ENCODE data around the gene GINS2. TPM values are rescaled to one million over a fixed set of nuclear protein-coding genes. Genes with fewer than 3 reads are reported as not detected.

Gene GINS2
- total RNA-seq, 1 experiment from 2014 or later: 38.0 TPM

DNA sequence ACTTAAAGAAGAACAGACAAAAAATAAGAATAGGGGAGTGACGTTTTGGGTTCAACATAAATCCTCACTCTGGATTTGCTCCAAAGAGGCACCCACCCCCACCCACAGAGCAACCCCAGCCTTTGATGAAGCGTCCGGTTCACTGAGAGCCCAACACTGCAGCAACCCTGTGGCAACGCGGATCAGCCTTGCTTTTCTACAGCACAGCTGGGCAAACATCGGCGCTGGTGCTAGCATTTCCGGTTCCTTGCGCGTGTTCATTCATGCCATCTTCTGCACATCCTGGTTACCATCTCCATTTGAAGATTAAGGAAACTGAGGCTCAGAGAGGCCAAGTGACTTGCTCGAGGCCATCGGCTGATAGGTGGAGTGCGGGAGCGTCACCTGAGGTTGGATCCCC lies 8.7 kb upstream of the GINS2 start (continued):
- TF ChIP-seq, protein P1, sequence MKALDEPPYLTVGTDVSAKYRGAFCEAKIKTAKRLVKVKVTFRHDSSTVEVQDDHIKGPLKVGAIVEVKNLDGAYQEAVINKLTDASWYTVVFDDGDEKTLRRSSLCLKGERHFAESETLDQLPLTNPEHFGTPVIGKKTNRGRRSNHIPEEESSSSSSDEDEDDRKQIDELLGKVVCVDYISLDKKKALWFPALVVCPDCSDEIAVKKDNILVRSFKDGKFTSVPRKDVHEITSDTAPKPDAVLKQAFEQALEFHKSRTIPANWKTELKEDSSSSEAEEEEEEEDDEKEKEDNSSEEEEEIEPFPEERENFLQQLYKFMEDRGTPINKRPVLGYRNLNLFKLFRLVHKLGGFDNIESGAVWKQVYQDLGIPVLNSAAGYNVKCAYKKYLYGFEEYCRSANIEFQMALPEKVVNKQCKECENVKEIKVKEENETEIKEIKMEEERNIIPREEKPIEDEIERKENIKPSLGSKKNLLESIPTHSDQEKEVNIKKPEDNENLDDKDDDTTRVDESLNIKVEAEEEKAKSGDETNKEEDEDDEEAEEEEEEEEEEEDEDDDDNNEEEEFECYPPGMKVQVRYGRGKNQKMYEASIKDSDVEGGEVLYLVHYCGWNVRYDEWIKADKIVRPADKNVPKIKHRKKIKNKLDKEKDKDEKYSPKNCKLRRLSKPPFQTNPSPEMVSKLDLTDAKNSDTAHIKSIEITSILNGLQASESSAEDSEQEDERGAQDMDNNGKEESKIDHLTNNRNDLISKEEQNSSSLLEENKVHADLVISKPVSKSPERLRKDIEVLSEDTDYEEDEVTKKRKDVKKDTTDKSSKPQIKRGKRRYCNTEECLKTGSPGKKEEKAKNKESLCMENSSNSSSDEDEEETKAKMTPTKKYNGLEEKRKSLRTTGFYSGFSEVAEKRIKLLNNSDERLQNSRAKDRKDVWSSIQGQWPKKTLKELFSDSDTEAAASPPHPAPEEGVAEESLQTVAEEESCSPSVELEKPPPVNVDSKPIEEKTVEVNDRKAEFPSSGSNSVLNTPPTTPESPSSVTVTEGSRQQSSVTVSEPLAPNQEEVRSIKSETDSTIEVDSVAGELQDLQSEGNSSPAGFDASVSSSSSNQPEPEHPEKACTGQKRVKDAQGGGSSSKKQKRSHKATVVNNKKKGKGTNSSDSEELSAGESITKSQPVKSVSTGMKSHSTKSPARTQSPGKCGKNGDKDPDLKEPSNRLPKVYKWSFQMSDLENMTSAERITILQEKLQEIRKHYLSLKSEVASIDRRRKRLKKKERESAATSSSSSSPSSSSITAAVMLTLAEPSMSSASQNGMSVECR (CRISPR knock-in tag; IDR thresholded peaks at IDR 0.05; ENCODE audit: borderline replicate concordance): no peak
- TF ChIP-seq TCF7 (CRISPR knock-in tag; IDR thresholded peaks at IDR 0.05; ENCODE audit: low read depth) (no peak), ZNF317 (CRISPR knock-in tag; IDR thresholded peaks at IDR 0.05; ENCODE audit: borderline replicate concordance, low read depth) (no peak)
- TF ChIP-seq, protein P2, sequence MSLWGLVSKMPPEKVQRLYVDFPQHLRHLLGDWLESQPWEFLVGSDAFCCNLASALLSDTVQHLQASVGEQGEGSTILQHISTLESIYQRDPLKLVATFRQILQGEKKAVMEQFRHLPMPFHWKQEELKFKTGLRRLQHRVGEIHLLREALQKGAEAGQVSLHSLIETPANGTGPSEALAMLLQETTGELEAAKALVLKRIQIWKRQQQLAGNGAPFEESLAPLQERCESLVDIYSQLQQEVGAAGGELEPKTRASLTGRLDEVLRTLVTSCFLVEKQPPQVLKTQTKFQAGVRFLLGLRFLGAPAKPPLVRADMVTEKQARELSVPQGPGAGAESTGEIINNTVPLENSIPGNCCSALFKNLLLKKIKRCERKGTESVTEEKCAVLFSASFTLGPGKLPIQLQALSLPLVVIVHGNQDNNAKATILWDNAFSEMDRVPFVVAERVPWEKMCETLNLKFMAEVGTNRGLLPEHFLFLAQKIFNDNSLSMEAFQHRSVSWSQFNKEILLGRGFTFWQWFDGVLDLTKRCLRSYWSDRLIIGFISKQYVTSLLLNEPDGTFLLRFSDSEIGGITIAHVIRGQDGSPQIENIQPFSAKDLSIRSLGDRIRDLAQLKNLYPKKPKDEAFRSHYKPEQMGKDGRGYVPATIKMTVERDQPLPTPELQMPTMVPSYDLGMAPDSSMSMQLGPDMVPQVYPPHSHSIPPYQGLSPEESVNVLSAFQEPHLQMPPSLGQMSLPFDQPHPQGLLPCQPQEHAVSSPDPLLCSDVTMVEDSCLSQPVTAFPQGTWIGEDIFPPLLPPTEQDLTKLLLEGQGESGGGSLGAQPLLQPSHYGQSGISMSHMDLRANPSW (CRISPR knock-in tag; conservative IDR thresholded peaks at IDR 0.05; ENCODE audit: low read depth): no peak
- TF ChIP-seq, protein P3, sequence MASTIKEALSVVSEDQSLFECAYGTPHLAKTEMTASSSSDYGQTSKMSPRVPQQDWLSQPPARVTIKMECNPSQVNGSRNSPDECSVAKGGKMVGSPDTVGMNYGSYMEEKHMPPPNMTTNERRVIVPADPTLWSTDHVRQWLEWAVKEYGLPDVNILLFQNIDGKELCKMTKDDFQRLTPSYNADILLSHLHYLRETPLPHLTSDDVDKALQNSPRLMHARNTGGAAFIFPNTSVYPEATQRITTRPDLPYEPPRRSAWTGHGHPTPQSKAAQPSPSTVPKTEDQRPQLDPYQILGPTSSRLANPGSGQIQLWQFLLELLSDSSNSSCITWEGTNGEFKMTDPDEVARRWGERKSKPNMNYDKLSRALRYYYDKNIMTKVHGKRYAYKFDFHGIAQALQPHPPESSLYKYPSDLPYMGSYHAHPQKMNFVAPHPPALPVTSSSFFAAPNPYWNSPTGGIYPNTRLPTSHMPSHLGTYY (CRISPR knock-in tag; IDR thresholded peaks at IDR 0.05): no peak
- TF ChIP-seq, protein P4, sequence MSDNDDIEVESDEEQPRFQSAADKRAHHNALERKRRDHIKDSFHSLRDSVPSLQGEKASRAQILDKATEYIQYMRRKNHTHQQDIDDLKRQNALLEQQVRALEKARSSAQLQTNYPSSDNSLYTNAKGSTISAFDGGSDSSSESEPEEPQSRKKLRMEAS (CRISPR knock-in tag; IDR thresholded peaks at IDR 0.05): no peak
- TF ChIP-seq, protein P5, sequence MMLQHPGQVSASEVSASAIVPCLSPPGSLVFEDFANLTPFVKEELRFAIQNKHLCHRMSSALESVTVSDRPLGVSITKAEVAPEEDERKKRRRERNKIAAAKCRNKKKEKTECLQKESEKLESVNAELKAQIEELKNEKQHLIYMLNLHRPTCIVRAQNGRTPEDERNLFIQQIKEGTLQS (CRISPR knock-in tag; conservative IDR thresholded peaks at IDR 0.05): no peak

DNA sequence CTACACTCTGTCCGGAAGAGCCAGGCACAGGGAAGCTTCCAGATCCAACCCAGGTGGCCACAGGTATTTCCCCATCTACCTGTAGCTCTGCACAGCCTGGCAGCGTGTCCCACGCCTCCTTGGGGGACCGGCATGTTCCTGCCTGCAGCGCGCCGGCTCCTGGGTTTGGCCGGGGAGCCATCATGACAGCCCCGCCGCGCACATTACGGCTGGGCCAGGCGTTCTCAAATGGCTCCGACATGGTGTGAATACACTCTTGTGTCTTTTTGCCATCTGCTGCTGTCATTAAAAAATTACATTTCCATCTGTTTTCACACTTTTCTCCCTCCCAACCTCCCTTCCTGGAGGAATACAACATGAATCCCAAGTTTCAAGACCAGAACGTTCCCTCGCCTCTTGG lies 8.0 kb upstream of the GINS2 start:
- no peak for ATAC-seq
- Mint-ChIP-seq H3K36me3 (no peaks in the 10 kb centered on the region), H3K4me3 (no peak overlapping the region), H3K4me1 (0 out of 2 replicates have a peak, but pooled peaks cover 6% of the 10 kb centered on the region), H3K27me3 (ENCODE audit: low read depth) (peaks cover 4% of the 10 kb centered on the region), H3K9me3 (no peaks in the 10 kb centered on the region), H3K27ac (no peak overlapping the region)
- ChIA-PET POLR2A (no interaction called here), CTCF (interaction anchor here (1.0 to 2.0 kb wide), 3 partner anchors 9 to 281 kb away, joined by 3 to 9 read pairs (median 6); no protein-coding TSS in a partner anchor)
- TF ChIP-seq MXD4 (CRISPR knock-in tag; IDR thresholded peaks at IDR 0.05; ENCODE audit: borderline replicate concordance): no peak
- no peak for TF ChIP-seq RORB (CRISPR knock-in tag; IDR thresholded peaks at IDR 0.05)
- TF ChIP-seq, protein P6, sequence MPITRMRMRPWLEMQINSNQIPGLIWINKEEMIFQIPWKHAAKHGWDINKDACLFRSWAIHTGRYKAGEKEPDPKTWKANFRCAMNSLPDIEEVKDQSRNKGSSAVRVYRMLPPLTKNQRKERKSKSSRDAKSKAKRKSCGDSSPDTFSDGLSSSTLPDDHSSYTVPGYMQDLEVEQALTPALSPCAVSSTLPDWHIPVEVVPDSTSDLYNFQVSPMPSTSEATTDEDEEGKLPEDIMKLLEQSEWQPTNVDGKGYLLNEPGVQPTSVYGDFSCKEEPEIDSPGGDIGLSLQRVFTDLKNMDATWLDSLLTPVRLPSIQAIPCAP (CRISPR knock-in tag; IDR thresholded peaks at IDR 0.05): no peak
- no peak for TF ChIP-seq ZNF416 (CRISPR knock-in tag; IDR thresholded peaks at IDR 0.05)
- TF ChIP-seq ZNF671 (CRISPR knock-in tag; IDR thresholded peaks at IDR 0.05): no peak
- no peak for DNase-seq (ENCODE audit: low spot score)
